Measurements from ENCODE around the gene POT1. TPM values are rescaled to one million over a fixed set of nuclear protein-coding genes. Genes with fewer than 3 reads are reported as not detected.

Gene POT1
- total RNA-seq, 3 donors from 2014 or later = 12.1 to 13.9 (median 13.7) TPM

- ATAC-seq (peak; percentile 73), DNase-seq (no peak)
- intact Hi-C loops (cut with DNase I, micrococcal nuclease) = no loop called here
- no peaks in the 10 kb centered on the region for H3K36me3 ChIP-seq (ENCODE audit: low read depth)
- peaks cover 6% of the 10 kb centered on the region for H3K4me1 ChIP-seq (ENCODE audit: low read depth)
- H3K4me3 ChIP-seq = no peak overlapping the region
- TF ChIP-seq, protein P1, sequence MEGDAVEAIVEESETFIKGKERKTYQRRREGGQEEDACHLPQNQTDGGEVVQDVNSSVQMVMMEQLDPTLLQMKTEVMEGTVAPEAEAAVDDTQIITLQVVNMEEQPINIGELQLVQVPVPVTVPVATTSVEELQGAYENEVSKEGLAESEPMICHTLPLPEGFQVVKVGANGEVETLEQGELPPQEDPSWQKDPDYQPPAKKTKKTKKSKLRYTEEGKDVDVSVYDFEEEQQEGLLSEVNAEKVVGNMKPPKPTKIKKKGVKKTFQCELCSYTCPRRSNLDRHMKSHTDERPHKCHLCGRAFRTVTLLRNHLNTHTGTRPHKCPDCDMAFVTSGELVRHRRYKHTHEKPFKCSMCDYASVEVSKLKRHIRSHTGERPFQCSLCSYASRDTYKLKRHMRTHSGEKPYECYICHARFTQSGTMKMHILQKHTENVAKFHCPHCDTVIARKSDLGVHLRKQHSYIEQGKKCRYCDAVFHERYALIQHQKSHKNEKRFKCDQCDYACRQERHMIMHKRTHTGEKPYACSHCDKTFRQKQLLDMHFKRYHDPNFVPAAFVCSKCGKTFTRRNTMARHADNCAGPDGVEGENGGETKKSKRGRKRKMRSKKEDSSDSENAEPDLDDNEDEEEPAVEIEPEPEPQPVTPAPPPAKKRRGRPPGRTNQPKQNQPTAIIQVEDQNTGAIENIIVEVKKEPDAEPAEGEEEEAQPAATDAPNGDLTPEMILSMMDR (IDR thresholded peaks at IDR 0.05) = no peak
- H3K9me3 ChIP-seq = no peaks in the 10 kb centered on the region
These were observed 7.4 kb downstream of the POT1 start for GRCh38 chr7:124922200-124922599.

DNA sequence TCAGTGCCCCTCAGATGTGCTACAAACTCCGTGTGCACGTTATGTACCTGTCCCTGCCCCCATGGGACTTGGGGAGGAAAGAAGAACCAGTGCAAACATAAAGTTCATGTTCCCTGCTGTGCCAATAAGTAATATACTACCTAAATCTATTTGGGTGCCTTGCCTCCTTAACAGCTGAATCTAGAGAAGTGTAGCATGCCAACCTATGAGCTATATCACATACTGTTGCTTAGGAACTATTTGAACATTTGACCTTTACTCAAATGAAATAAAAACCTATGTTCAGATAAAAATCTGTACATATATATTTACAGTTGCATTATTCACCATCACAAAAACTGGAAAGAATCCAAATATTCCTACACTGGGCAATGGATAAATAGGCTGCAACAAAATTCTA lies 9.8 kb downstream of the POT1 start:
- intact Hi-C loops (cut with DNase I, micrococcal nuclease) = no loop called here
- TF ChIP-seq, protein P1 (IDR thresholded peaks at IDR 0.05) = no peak
- ATAC-seq (peak; percentile 61), DNase-seq (no peak)
- Histone ChIP-seq H3K36me3 (ENCODE audit: low read depth) (no peaks in the 10 kb centered on the region), H3K4me3 (no peak overlapping the region), H3K4me1 (ENCODE audit: low read depth) (peaks cover 6% of the 10 kb centered on the region), H3K9me3 (no peaks in the 10 kb centered on the region)

DNA sequence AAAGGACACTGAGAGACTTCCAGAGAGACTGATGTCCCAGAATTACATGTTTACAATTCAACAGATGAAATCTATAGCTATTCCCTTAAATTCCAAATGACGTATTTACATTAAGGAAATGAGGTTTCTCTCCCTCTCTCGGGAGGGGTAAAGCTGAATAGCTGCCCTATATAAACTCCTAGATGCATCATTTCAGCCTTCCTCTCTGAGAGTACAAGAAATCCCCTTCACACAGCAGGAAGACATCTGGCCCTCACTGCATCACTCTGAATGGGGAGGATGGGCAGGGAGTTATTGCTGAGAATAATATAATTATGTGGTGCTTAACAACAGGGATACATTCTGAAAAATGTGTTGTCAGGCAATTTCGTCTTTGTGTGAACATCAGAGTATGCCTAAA lies 11.0 kb downstream of the POT1 start:
- TF ChIP-seq, protein P1 (IDR thresholded peaks at IDR 0.05) = no peak
- H3K4me1 ChIP-seq (ENCODE audit: low read depth) = peaks cover 6% of the 10 kb centered on the region
- ATAC-seq (no peak), DNase-seq (no peak)
- H3K9me3 ChIP-seq = no peaks in the 10 kb centered on the region
- H3K36me3 ChIP-seq (ENCODE audit: low read depth) = no peaks in the 10 kb centered on the region
- intact Hi-C loops (cut with DNase I, micrococcal nuclease) = no loop called here
- no peak overlapping the region for H3K4me3 ChIP-seq

- no peak overlapping the region for H3K4me3 ChIP-seq
- no peaks in the 10 kb centered on the region for H3K9me3 ChIP-seq
- TF ChIP-seq, protein P1 (IDR thresholded peaks at IDR 0.05) = no peak
- no peaks in the 10 kb centered on the region for H3K4me1 ChIP-seq (ENCODE audit: low read depth)
- DNase-seq (no peak), ATAC-seq (no peak)
- intact Hi-C loops (cut with DNase I, micrococcal nuclease) = no loop called here
- H3K36me3 ChIP-seq (ENCODE audit: low read depth) = no peaks in the 10 kb centered on the region
These were observed 14.4 kb downstream of the POT1 start for GRCh38 chr7:124915242-124915641.

- H3K4me1 ChIP-seq (ENCODE audit: low read depth) = no peaks in the 10 kb centered on the region
- DNase-seq (no peak), ATAC-seq (no peak)
- TF ChIP-seq, protein P1 (IDR thresholded peaks at IDR 0.05) = no peak
- intact Hi-C loops (cut with DNase I, micrococcal nuclease) = no loop called here
- no peaks in the 10 kb centered on the region for H3K36me3 ChIP-seq (ENCODE audit: low read depth)
- H3K9me3 ChIP-seq = no peaks in the 10 kb centered on the region
- H3K4me3 ChIP-seq = no peak overlapping the region
These were observed 15.3 kb downstream of the POT1 start for GRCh38 chr7:124914298-124914697.

DNA sequence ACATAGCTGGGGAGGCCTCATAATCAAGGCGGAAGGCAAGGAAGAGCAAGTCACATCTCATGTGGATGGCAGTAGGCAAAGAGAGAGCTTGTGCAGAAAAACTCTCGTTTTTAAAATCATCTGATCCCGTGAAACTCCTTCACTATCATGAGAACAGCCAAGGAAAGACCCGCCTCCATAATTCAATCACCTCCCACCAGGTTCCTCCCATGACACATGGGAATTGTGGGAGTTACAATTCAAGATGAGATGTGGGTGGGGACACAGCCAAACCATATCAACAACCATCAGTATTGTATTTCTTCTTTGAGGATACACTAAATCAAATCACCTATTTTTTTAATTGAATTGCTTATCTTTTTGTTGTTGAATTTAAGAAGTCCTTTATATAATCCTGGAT lies 16.7 kb downstream of the POT1 start:
- no peaks in the 10 kb centered on the region for H3K9me3 ChIP-seq
- no peak overlapping the region for H3K4me3 ChIP-seq
- ATAC-seq (no peak), DNase-seq (no peak)
- H3K4me1 ChIP-seq (ENCODE audit: low read depth) = no peaks in the 10 kb centered on the region
- H3K36me3 ChIP-seq (ENCODE audit: low read depth) = no peaks in the 10 kb centered on the region
- TF ChIP-seq, protein P1 (IDR thresholded peaks at IDR 0.05) = no peak
- intact Hi-C loops (cut with DNase I, micrococcal nuclease) = no loop called here

Data from mucosa of descending colon (tissue), 3 donors.